Testis (tissue), 2 donors: ENCODE measurements around the gene KRTAP5-7.

Experiments
- POLR2A ChIP-seq: fragments of 450-650 bp; IDR thresholded peaks from one replicate; pipeline ENCODE4 v1.6.1; 2017; ENCODE audit warnings: antibody characterized with exemption, mild to moderate bottlenecking, moderate library complexity
- TF ChIP-seq, protein P1 (sequence below), 3 experiments: fragments of 450-650 bp in 2 of 3; fragments of 200-600 bp in 1 of 3; sonication (generic) in 1 of 3; IDR thresholded peaks; one replicate each; pipeline ENCODE4 v1.5.1; 2016 to 2019; ENCODE audit warnings: antibody characterized with exemption in 3 of 3, mild to moderate bottlenecking in 2 of 3, moderate library complexity in 1 of 3

DNA sequence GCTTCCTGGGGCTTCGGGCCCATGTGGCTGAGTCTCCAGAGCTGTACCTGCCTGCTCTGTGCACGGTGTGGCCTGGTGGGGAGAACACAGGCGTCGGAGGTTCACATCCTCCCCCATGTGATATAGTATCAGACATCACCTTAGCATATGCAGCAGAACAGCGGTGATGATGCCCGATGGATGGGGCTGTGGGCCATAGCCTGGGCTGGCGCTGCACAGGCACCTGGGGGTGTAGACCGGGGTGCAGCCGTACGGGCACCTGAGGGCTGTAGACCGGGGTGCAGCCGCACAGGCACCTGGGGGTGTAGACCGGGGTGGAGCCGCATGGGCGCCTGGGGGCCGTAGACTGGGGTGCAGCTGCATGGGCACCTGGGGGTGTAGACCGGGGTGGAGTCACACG lies 44.9 kb upstream of the KRTAP5-7 start:
- TF ChIP-seq, protein P1, sequence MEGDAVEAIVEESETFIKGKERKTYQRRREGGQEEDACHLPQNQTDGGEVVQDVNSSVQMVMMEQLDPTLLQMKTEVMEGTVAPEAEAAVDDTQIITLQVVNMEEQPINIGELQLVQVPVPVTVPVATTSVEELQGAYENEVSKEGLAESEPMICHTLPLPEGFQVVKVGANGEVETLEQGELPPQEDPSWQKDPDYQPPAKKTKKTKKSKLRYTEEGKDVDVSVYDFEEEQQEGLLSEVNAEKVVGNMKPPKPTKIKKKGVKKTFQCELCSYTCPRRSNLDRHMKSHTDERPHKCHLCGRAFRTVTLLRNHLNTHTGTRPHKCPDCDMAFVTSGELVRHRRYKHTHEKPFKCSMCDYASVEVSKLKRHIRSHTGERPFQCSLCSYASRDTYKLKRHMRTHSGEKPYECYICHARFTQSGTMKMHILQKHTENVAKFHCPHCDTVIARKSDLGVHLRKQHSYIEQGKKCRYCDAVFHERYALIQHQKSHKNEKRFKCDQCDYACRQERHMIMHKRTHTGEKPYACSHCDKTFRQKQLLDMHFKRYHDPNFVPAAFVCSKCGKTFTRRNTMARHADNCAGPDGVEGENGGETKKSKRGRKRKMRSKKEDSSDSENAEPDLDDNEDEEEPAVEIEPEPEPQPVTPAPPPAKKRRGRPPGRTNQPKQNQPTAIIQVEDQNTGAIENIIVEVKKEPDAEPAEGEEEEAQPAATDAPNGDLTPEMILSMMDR (IDR thresholded peaks at IDR 0.05), result no peak
- no peak for TF ChIP-seq POLR2A
